ENCODE measurements around the gene HOXC5.
"Not testable (repeated sequence)": the region's sequence is repeated elsewhere in the genome, so short reads cannot be mapped to it uniquely, and the experiment has no call there.

The HOXC5 gene

DNA sequence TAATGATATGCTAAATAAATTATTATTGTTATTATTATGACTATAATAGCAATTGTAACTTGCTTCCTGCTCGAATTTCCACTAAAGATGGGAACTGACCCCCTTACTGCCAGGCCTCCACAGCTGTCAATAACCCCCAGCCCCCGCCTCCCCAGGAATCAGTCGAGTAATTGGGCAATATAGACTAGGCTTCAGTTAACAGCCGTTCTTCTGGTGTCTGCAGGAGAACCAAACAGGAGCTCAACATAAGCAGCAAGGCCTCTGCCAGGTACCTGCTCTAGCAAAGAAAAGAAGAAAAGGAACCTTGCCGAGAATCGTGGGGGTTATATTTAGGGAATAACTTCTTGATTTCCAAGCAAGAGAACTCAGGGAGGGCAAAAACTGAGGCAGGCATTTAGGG, 42.6 kb downstream of the HOXC5 start:
- no peak for DNase-seq

DNA sequence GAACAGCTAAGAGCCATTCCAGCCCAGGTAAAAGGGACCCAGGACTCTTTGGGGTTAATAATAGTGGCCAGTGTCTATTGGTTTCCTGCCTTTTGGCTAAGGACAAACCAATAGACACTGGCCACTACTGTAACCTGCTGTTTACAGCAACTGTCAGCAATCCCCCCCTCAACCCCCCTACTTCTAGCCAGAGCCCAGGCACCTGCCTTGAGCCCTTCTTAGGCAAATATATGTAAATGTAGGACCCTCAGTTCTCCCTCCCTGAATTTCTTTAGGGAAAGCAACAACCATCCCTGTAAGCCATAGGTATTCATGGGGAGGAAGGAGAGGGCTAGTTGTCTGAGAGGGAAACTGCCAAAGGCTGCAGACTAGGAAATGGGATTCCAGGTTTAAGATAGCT, 43.1 kb downstream of the HOXC5 start:
- no peak for DNase-seq

DNA sequence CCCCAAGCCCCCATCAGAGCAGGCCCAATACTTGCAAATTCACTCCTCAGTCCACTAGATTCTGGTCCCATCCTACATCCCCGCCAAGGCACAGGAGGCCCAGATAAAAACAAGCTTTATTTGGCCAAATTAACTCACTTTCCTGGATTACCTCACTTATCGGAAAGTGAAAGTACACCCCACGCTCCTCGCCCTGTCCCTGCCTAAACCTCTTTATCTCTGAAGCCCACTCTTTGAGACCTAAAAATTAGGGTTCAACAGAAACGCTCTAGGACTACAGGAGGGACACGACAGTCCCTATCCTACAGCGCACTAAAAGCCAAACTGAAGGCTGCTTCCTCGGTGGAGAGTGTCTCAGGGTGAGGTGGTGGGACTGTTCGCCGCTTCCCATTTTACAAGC, 45.0 kb downstream of the HOXC5 start:
- DNase-seq, result not testable (repeated sequence)

DNA sequence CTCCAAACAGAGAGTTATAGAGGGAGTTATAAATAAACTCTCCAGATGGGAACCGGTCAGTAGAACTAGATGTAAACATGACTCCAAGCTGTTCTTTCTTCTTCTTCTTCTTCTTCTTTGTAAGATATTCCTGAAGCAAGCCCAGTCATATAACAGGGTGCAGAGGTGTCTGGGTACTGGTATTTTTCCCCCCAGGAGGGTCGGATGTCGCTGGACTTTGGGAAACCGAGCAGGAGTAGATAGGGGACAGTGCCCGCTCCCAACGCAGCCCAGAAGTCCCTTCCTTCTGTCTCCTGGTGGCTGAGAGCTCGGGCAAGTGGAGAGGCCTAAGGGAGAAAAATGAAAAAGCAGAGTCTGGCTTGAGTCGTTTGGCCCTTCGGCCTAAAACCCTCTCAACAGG, 46.3 kb downstream of the HOXC5 start:
- not testable (repeated sequence) for DNase-seq

DNA sequence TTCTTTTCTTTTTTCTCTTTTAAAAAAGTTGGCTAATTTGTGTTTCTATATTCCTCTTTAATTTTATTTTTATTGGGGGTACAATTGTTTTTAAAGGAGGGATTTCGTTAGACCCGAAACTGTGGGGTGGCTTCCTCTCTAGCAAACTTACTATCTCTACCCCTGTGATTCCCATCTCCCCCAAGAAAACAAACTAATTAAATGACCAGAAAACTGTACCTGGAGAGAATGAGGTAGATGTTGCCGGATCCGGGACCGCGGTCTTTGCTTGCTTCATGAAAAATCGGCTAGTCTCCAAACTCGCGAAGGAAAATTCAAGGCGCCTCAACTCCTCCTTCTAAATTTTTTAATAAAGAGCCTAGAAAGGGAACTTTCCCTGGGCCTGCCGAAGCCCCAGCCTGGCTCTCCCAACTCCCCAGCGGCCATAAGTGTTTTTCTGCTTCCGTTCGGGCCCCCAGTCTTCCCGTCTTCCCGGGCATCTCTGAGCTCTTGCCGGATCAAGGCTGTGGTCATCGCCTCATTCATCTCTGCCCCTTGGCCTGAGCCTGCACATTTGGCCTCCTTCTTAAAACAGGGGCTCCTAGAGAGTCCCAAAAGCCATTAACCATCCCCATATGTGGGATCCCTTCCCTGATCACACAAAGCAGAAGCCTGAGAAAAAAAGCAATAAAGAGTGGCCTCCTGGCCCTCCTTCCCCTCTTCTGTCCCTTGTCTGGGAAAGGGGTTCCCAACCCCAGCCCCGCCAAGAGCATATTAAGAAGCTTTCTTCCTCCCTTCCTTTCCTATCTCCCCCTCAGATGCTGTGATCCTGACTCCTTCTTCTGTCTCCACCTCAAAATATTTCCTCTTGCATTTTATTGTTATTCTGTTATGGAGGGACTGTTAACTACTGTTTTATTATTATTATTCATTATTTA, 47.4 kb downstream of the HOXC5 start:
- DNase-seq, result not testable (repeated sequence)

DNA sequence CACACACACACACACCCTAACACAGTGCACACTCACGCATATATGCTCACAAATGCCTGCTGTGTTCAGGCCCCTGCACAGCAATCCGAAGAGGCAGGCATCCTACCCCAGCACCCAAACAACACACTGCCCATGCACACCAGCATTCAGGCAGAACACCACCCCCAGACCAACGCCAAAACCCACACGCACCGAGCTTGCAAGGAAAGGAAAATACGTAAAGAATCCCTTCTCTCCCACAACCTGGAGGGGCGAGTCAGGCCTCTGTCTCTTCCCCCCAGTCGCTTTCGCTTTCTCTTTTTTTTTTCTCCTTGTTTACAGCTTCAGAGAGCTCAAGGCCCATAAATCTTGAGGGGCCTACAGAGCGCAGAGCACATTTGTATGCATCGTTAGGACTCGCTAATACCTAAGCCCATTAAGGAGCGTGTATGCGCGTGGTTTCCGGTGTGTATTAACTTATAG, 48.2 kb downstream of the HOXC5 start:
- DNase-seq, result not testable (repeated sequence)

DNA sequence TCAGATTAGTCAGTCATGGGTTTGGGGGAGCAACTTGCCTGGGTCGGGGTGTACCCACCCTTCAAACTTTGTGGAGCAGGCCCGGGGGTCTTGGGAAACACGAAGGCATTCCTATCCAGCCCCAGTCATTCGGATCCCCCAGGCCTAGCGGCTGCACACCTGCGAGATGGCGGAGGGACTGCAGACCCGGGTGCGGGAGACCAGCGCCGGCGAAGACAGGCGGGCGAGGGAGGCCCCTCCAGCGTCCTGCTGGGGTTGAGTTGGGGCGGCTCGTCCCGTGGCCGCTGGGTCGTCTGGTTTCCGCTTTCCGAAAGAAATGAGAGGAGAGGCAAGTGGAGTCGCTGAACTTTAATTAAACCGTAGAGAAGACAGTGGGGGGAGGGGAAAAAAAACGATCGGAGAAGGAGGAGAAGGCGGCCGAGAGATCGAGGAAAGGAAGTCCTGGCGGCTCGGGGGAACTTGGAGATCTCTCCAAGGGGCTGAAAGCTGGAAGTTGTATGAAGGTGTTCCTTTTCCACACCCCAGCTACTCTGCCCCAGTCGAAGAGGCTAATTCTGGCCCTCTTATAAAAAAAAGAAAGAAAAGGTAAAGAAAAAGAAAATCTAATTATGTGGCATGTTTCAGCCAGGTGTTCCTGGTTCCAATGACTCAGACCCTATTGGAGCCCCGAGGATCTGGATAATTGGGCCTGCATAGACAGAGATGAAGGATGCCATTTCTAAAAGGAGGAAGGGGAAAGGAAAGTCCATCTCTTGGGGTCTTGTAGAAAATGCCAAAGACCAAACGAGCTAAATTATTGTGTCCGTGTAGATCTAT, 48.9 kb downstream of the HOXC5 start:
- DNase-seq, result not testable (repeated sequence)

DNA sequence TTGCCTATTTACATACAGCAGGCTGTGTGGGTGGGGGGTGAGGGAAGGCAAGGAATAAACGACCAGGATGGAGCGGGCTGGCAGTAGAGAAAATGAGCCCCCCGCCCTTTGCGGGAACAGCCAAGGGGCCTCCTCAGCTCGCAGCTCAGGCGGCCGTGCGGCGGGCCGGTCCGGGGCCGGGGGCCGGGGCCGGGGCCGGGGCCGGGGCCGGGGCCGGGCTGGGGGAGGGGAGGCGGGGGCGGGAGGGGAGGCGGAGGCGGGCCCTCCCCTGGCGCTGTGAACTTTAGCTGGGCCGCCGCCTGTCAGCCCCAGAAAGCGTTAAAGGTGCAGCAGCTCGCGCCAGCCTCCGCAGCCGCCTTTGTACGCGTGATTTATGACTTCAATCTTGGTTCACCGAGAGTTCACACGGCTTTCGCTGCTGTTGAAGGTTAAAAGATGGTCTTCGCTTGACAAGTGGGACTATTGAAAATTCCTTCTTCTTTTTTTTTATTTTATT, 49.6 kb downstream of the HOXC5 start:
- DNase-seq, result no peak
